ENCODE measurements around the gene CHST8. TPM values are rescaled to one million over a fixed set of nuclear protein-coding genes. Genes with fewer than 3 reads are reported as not detected.

CHST8 gene
- total RNA-seq, 4 donors from 2014 or later = 0.39 to 4.4 (median 0.96) TPM

DNA sequence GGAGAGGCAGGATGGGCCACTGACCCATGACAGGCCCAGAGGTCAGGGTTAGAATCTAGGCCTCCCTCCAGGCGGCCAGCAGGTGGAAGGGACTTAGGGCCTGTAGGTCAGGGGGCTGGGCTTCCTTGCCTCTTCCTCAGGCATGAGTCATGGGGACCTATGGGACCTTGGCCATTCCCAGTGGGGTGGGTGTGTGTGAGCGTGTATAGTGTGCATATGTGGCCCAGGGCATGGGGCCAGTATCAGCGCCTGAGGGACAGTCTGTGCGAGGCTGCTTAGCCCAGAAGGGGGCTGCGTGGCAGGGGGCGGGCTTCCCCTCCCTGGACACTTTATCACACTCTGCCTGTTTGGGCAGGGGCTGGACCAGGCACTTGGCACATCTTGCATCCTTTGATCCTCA lies 188.2 kb downstream of the CHST8 start:
- WGBS, 2 donors = 64 to 83% methylated on average over 5 to 6 of the region's 6 CpGs

GRCh38 chr19:33810821-33811220 lies 189.1 kb downstream of the CHST8 start:
- H3K36me3 ChIP-seq = peaks cover 0 to 86% (median 0%) of the 10 kb centered on the region in 3 donors

More for the DNA sequence above, 188.2 kb downstream of the CHST8 start:
- Histone ChIP-seq H3K4me3 (no peak overlapping the region), H3K27ac (no peak overlapping the region), H3K9me3 (no peaks in the 10 kb centered on the region), H3K27me3 (no peaks in the 10 kb centered on the region), H3K4me1 (no peaks in the 10 kb centered on the region), H3K36me3 (peaks cover 0 to 94% (median 0%) of the 10 kb centered on the region in 3 donors)
- no peak for DNase-seq (ENCODE audit: low spot score in 2 of 2)
- TF ChIP-seq EP300 (IDR thresholded peaks at IDR 0.05) (no peak), CTCF (IDR thresholded peaks at IDR 0.05) (no peak), POLR2A (IDR thresholded peaks at IDR 0.05) (no peak)

GRCh38 chr19:33811246-33811645 lies 189.5 kb downstream of the CHST8 start:
- 95 to 96% methylated on average over 36 to 41 of the region's 41 CpGs for WGBS, 2 donors
- Histone ChIP-seq H3K4me1 (no peaks in the 10 kb centered on the region), H3K4me3 (no peak overlapping the region), H3K9me3 (no peaks in the 10 kb centered on the region), H3K27ac (no peak overlapping the region), H3K27me3 (no peaks in the 10 kb centered on the region), H3K36me3 (peaks cover 0 to 81% (median 0%) of the 10 kb centered on the region in 3 donors)
- no peak for TF ChIP-seq EP300 (IDR thresholded peaks at IDR 0.05)
- no peak for TF ChIP-seq POLR2A (IDR thresholded peaks at IDR 0.05)
- no peak for TF ChIP-seq CTCF (IDR thresholded peaks at IDR 0.05)
- DNase-seq (ENCODE audit: low spot score in 2 of 2) = no peak

More at GRCh38 chr19:33810821-33811220, 189.1 kb downstream of the CHST8 start:
- TF ChIP-seq EP300 (IDR thresholded peaks at IDR 0.05) = no peak
- no peak for TF ChIP-seq CTCF (IDR thresholded peaks at IDR 0.05)
- no peak for TF ChIP-seq POLR2A (IDR thresholded peaks at IDR 0.05)
- H3K4me3 ChIP-seq = no peak overlapping the region
- no peak overlapping the region for H3K27ac ChIP-seq
- no peaks in the 10 kb centered on the region for H3K27me3 ChIP-seq
- H3K9me3 ChIP-seq = no peaks in the 10 kb centered on the region
- 89 to 96% methylated on average over 11 of the region's 11 CpGs for WGBS, 2 donors
- no peak for DNase-seq (ENCODE audit: low spot score in 2 of 2)
- no peaks in the 10 kb centered on the region for H3K4me1 ChIP-seq

GRCh38 chr19:33811736-33812387 lies 190.1 kb downstream of the CHST8 start:
- no peak for TF ChIP-seq EP300 (IDR thresholded peaks at IDR 0.05)
- no peak for TF ChIP-seq CTCF (IDR thresholded peaks at IDR 0.05)
- no peak for TF ChIP-seq POLR2A (IDR thresholded peaks at IDR 0.05)
- Histone ChIP-seq H3K27me3 (no peaks in the 10 kb centered on the region), H3K4me1 (no peaks in the 10 kb centered on the region), H3K36me3 (peaks cover 0 to 76% (median 0%) of the 10 kb centered on the region in 3 donors), H3K9me3 (no peaks in the 10 kb centered on the region), H3K4me3 (no peak overlapping the region), H3K27ac (no peak overlapping the region)
- no peak for DNase-seq (ENCODE audit: low spot score in 2 of 2)
- 80 to 83% methylated on average over 12 to 14 of the region's 14 CpGs for WGBS, 2 donors

DNA sequence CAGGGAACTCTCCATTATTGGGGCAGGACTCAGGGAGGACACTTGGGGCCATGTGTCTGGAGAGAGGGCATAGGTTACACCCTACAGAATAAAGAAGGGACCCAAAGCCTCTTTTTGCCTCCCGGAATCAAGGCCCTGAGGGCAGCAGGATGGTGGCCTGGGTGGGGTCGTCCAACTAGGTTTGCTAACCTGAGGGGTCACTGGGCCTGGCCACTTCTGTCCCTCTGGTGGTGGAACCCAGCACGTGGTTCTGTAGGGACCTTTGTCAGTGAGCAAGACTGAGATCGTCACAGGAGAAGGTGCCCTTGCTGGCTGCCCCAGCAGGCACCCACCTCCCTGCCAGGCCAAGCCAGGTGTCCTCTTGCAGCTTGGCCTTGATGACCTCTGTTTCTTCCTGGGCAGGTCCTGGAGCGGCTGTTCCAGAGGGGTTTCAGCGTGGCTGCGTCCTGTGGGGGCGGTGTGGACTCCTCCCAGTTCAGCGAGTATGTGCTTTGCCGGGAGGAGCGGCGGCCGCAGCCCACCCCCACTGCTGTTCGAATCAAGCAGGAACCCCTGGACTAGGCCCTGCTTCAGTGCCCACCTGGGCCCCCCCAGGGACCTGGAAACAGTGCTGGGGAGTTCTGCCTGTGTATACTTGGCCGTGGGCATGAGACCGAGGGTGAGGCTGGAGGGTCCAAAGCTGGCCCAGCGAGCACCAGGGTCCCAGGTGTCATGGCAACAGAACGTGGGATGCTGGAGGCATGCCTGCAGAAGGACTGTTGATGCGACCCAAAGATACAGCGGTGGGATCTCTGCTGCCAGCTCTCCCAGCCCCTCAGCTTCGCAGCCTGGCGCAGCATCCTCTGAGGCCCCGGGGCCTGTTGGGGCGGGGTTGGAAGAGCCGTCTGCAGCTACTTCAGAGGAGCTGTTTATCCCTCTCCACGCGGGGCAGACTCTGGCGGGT lies 190.9 kb downstream of the CHST8 start:
- 78 to 85% methylated on average over 15 to 26 of the region's 28 CpGs for WGBS, 2 donors
- no peaks in the 10 kb centered on the region for H3K4me1 ChIP-seq
- H3K4me3 ChIP-seq = no peak overlapping the region
- H3K9me3 ChIP-seq = no peaks in the 10 kb centered on the region
- no peak for TF ChIP-seq POLR2A (IDR thresholded peaks at IDR 0.05)
- no peak for TF ChIP-seq EP300 (IDR thresholded peaks at IDR 0.05)
- TF ChIP-seq CTCF (IDR thresholded peaks at IDR 0.05) = no peak
- DNase-seq (ENCODE audit: low spot score in 2 of 2) = no peak
- H3K36me3 ChIP-seq = peaks cover 0 to 70% (median 0%) of the 10 kb centered on the region in 3 donors
- H3K27me3 ChIP-seq = no peaks in the 10 kb centered on the region
- no peak overlapping the region for H3K27ac ChIP-seq
